Measurements from ENCODE around the gene CDC37. TPM values are rescaled to one million over a fixed set of nuclear protein-coding genes. Genes with fewer than 3 reads are reported as not detected.
"Not testable (repeated sequence)": the region's sequence is repeated elsewhere in the genome, so short reads cannot be mapped to it uniquely, and the experiment has no call there.

CDC37 gene
- total RNA-seq, 1 experiment from 2014 or later = 131 TPM

- DNase-seq (ENCODE audit: extremely low read depth, low read depth) = no peak
Observed at GRCh38 chr19:10398819-10399218, 4.5 kb downstream of the CDC37 start.

- no peak for DNase-seq (ENCODE audit: extremely low read depth, low read depth)
Observed at GRCh38 chr19:10395917-10396316, 7.4 kb downstream of the CDC37 start.

DNA sequence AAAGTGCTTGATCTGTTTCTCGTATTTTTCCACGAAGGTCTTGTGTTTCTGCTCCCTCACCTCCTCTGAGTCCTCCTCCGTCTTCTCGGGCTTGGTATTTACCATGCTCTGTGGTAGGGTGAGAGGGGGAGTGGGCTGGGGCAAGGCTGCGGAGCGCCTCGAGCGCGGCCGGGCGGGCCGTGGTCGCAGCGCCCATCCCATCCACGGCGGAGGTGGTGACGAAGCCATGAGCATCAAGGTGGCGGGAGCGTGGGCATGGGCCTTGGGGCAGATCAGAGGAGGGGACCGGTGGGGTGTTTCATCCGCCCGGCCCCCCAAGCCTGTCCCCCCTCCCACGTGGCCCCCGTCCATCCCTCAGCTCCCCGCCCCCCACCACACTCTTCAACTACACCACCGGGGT is 7.9 kb downstream of the CDC37 start:
- no peak for DNase-seq (ENCODE audit: extremely low read depth, low read depth)

GRCh38 chr19:10395003-10395402 is 8.3 kb downstream of the CDC37 start:
- DNase-seq (ENCODE audit: extremely low read depth, low read depth) = no peak

DNA sequence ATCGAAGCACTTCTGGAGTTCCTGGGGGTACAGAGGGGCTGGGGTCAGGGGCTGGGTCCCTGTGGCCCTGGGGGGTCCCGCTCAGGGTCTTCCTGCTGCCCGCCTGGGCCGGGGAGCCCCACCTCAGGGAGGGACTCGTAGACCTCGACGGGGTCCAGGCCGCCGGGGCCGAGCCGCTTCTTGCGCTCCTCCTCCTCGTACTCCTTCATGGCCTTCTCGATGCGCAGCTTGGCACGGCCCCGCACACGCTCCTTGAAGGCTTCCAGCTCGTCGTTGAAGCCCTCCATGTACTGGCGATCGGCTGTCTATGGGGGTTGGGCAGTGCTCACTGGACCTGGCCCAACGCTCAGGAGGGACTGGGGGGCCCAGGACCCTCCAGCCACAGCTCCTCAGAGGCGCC is 10.2 kb downstream of the CDC37 start:
- no peak for DNase-seq (ENCODE audit: extremely low read depth, low read depth)

DNA sequence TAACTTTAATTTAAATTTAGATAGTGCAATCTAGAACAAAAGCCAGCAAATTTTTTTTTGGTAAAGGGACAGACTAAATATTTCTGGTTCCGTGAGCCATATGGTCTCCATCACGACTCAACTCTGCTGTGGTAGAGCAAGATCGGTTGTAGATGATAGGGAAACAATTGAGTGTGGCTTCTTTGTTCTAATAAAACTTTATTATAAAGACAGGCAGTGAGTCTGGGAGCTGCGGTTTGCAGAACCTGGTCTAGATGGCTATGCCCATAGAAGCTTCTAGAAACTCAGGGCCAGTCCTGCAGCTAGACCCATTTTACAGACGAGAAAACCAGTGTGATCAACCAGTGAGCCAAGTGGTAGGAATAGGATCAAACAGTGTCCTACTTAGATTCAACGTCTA is 11.2 kb downstream of the CDC37 start:
- no peak for DNase-seq (ENCODE audit: extremely low read depth, low read depth)

DNA sequence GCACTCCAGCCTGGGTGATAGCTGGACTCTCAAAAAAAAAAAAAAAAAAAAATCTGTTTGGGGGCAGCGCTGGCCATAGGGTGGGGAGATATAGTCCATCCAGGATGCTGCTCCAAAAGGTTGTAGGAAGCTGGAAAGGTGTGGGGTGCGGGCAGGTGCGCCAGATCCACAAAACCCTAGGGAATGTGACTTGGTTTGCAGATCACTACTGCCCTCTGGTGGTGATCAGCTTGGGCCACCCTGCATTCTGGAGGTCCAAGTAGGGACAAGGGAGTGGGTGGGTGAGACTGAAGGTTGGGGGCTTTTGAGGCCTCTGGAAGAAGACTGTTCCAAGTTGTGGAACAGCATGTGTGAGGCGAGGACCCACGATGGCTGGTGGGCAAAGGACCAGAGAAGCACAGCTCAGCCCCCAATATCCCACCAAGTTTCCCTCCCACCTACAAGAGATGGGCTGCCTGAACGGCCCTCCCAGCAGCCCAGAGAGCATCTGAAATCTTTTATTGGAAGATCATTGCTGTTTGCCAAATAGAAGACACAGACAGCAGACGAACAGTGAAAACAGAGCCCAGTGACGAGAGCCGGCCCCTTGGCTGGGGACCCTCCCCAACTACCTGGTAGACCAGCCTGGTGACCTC is 12.6 kb downstream of the CDC37 start:
- DNase-seq (ENCODE audit: extremely low read depth, low read depth) = peak; percentile 57

DNA sequence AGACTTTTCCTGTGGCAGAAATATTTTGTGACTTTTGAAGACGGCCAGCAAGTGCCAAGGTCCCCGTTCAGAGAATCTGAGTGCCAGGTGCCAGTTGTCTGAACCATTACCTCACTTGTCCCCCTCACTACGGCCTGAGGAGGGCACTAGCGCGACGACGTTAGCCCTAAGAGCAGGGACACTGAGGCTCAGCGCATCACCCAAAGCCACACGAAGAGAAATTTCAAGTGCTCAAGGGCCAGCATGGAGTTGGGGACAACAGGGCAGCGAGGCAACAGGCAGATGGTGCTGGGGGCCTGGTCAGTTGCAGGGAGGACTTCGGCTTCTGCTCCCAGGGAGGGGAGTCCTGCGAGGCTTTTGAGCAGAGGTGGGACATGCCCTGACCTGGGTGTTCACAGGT is 13.5 kb downstream of the CDC37 start:
- DNase-seq (ENCODE audit: extremely low read depth, low read depth) = no peak

GRCh38 chr19:10388957-10389356 is 14.4 kb downstream of the CDC37 start:
- peak; percentile 67 for DNase-seq (ENCODE audit: extremely low read depth, low read depth)

DNA sequence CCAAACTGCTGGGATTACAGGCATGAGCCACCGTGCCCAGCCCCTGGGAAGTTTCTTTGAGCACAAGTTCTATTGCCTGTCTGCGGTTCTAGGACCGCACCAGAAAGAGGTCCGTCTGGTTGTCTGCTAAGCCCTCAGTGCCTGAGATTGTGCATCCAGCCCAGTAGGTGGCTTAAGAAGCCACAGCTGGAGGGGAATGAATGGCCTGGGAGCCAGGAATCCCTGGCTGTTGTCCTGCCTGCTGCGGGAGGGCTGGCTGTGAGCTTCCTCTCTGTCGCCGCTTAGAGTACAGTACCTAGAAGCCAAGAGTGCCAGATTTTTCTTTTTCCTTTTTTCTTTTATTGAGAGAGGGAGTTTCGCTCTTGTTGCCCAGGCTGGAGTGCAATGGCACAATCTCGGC is 18.8 kb downstream of the CDC37 start:
- no peak for DNase-seq (ENCODE audit: extremely low read depth, low read depth)

GRCh38 chr19:10383223-10383499 is 20.2 kb downstream of the CDC37 start:
- not testable (repeated sequence) for DNase-seq (ENCODE audit: extremely low read depth, low read depth)

DNA sequence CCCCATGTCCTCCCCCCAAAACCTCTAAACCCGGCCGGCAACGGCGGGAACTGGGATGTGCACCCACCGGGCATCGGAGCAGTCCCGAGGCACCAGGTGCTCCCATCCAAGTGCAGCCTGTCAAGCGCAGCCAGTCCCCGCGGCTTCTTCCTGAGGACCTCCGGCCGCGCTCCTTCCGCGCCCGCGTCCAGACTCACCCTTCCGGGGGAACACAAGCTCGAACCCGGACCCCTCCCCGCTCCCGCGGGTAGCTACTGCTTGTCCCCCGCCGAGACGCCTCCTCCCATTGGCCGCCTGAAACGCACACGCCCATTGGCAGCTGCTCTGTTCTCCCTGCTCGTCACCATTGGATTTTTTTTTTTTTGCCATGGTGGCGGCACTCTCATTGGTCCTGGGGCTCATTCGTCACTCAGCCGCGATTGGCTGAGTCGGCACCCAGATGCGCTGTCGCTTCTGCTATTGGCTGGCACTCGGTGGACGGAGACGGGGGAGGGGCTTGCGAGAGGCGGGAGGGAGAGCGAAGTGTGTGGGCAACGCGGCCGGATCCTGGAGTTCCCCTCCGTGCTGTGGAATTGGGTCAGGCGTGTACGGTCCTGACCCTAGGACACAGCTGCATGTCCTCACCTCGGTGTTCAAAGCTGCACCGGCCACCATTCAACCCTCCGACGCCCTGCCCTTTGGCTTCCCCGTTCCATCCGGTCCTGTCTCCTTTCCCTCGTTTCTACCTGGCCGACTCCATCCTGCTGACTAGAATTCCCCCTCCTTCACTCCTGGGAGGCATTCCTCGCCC is 22.8 kb downstream of the CDC37 start, which contains the start of gene TYK2:
Gene TYK2, minus strand, starts transcription at position 260 of the 790 bp plus-strand sequence. CDS start 2,166 bp downstream, outside the sequence.
- DNase-seq (ENCODE audit: extremely low read depth, low read depth) = peak; percentile 98

GRCh38 chr19:10379880-10380312 is 23.4 kb downstream of the CDC37 start:
- no peak for DNase-seq (ENCODE audit: extremely low read depth, low read depth)

GRCh38 chr19:10378124-10378523 is 25.2 kb downstream of the CDC37 start:
- no peak for DNase-seq (ENCODE audit: extremely low read depth, low read depth)

DNA sequence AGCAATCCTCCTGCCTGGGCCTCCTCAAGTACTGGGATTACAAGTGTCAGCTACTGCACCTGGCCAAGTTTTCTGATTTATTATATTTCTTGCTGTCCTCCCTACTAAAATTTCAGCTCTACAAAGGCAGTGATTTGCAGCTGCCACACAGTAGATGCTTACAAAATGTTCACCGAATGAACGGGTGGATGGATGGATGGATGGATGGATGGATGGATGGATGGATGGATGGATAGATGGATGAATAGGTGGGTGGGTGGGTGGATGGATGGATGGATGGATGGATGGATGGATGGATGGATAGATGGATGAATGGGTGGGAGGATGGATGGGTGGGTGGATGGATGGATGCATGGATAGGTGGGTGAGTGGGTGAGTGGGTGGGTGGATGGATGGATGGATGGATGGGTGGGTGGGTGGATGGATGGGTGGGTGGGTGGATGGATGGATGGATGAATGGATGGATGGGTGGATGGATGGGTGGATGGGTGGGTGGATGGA is 26.2 kb downstream of the CDC37 start:
- DNase-seq (ENCODE audit: extremely low read depth, low read depth) = not testable (repeated sequence)

- no peak for DNase-seq (ENCODE audit: extremely low read depth, low read depth)
Observed at GRCh38 chr19:10374931-10375330, 28.4 kb downstream of the CDC37 start.

GRCh38 chr19:10372690-10373089 is 30.7 kb downstream of the CDC37 start:
- DNase-seq (ENCODE audit: extremely low read depth, low read depth) = no peak

- DNase-seq (ENCODE audit: extremely low read depth, low read depth) = no peak
Observed at GRCh38 chr19:10368101-10368803, 35.1 kb downstream of the CDC37 start.

DNA sequence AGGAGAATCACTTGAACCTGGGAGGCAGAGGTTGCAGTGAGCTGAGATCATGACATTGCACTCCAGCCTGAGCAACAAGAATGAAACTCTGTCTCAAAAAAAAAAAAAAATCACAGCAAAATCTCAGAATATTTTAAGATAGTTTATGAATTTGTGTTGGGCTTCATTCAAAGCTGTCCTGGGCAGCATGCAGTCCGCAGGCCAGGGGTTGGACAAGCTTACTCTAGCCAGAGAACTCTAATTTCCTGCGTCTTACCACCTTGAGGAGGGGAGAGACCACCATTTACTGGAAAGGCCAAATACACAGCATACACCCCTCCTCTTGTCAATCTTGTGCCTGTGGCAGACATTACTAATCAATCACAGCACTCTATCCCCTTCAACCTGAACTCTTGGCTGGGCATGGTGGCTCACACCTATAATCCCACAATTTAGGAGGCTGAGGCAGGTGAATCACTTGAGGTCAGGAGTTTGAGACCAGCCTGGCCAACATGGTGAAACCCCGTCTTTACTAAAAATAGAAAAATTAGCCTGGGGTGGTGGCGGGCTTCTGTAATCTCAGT is 36.3 kb downstream of the CDC37 start:
- DNase-seq (ENCODE audit: extremely low read depth, low read depth) = not testable (repeated sequence)

DNA sequence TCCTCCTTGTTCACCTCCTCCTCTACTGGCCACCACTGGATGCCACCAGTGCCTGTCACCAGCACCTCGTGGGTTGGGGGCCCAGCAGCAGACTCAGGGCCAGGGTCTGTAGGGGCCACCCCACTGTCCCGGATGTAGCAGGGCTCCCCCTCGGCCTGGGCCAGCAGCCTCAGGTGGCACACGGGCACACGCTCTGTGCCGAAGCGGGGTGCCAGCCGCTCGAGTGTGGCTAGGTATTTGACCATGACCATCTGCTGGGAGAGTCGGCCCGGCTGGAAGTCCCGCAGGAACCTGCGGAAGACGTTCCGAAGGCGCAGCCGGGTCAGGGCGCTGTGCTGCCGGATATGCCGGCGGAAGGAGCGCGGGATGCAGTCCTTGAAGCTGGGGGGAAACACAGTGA is 37.8 kb downstream of the CDC37 start:
- no peak for DNase-seq (ENCODE audit: extremely low read depth, low read depth)

GRCh38 chr19:10364644-10365043 is 38.7 kb downstream of the CDC37 start:
- no peak for DNase-seq (ENCODE audit: extremely low read depth, low read depth)
